Fibroblast of villous mesenchyme (primary cell): ENCODE data around the gene HS3ST5. TPM values are rescaled to one million over a fixed set of nuclear protein-coding genes. Genes with fewer than 3 reads are reported as not detected.
"Not testable (repeated sequence)": the region's sequence is repeated elsewhere in the genome, so short reads cannot be mapped to it uniquely, and the experiment has no call there.

Experiments used
- DNase-seq: peaks from one replicate; pipeline ENCODE4 v3.0.0-alpha.2; 2010; ENCODE audit warnings: low read depth
- H3K4me3 ChIP-seq: 2 replicates; pipeline ENCODE4 v1.5.1; 2011; ENCODE audit warnings: low read depth, mild to moderate bottlenecking, low read length
- total RNA-seq: library from RNA; depleted of rRNA; stranded (reverse); fragments of >200 nt; gene quantifications from 2 replicates; pipeline ENCODE4 v1.2.3, GENCODE V29; 2012
- TF ChIP-seq, protein P1 (sequence below): IDR thresholded peaks from 2 replicates; pipeline ENCODE4 v1.5.1; 2012; ENCODE audit warnings: low read depth, mild to moderate bottlenecking, low read length; ENCODE audit not compliant: insufficient read depth

Gene HS3ST5
- total RNA-seq, 1 donor = under 0.01 TPM

DNA sequence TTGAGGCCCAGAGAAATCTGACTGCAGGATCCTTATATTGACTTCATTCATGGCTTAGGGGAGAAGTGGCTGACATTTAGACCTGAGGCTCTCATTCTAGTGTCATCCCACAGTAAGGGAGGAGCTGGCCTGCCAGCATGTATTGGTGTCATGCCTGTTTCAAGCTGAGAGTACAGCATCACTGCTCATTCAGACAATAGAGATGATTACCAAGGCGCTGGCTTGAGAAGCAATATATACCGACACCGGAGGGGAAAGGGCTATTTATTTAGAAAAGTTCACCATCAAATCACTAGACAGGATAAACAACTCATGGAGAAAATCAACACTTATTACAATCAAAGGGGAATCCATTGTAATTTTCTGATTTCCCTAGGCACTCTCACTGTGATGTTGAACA is 287.5 kb downstream of the HS3ST5 start:
- TF ChIP-seq, protein P1, sequence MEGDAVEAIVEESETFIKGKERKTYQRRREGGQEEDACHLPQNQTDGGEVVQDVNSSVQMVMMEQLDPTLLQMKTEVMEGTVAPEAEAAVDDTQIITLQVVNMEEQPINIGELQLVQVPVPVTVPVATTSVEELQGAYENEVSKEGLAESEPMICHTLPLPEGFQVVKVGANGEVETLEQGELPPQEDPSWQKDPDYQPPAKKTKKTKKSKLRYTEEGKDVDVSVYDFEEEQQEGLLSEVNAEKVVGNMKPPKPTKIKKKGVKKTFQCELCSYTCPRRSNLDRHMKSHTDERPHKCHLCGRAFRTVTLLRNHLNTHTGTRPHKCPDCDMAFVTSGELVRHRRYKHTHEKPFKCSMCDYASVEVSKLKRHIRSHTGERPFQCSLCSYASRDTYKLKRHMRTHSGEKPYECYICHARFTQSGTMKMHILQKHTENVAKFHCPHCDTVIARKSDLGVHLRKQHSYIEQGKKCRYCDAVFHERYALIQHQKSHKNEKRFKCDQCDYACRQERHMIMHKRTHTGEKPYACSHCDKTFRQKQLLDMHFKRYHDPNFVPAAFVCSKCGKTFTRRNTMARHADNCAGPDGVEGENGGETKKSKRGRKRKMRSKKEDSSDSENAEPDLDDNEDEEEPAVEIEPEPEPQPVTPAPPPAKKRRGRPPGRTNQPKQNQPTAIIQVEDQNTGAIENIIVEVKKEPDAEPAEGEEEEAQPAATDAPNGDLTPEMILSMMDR = no peak
- H3K4me3 ChIP-seq = no peak overlapping the region
- no peak for DNase-seq

DNA sequence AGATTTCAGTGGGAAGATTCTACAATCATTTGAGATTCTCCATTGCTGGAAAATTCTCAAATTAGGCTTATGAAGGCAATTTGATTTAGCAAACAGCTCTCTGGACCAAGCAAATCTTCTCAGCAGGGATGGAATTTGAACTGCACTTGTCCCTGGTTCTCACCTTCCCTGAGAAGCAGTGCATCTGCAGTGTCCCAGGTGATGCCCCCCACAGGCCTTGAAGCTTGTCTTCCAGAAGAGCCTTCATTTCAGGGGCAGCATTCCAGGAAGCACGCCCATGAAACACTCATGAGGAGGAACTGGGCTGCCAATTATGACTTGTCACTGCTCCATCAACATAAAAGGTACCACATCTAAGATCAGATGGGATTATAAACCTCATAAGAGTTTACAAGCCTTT is 289.0 kb downstream of the HS3ST5 start:
- TF ChIP-seq, protein P1 = no peak
- no peak for DNase-seq
- no peak overlapping the region for H3K4me3 ChIP-seq

DNA sequence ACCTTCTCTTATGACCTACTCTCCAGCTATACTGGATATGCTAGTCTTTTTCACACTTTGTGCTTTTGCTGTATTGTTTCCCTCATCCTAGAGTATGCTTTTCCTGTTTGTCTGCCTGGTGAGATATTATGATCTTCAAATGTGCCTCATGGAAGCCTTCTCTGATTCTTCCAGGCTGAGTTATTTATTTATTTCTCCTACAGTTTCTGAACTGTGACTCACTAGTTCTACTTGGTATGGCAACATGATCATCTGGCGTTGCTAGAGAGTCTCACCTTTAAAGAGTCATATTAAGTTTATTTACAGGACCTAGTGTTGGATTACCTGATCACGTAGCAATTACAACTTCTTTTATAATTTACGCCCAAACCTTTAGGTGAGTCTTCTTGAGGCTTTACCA is 290.7 kb downstream of the HS3ST5 start:
- H3K4me3 ChIP-seq = no peak overlapping the region
- no peak for DNase-seq
- TF ChIP-seq, protein P1 = no peak

DNA sequence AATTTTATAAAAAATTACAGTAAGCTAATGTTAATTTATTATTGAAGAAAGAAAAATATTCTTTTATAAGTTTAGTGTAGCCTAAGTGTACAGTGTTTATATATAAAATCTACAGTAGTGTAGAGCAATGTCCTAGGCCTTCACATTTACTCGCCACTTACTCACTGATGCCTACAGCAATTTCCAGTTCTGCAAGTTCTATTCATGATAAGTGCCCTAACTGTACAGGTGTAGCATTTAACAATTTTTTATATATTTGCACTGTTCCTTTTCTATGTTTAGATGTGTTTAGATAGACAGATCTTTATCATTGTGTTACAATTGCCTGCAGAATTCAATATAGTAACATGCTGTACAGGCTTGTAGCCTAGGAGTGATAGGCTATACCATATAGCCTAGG is 291.8 kb downstream of the HS3ST5 start:
- DNase-seq = no peak
- H3K4me3 ChIP-seq = no peak overlapping the region
- TF ChIP-seq, protein P1 = no peak

DNA sequence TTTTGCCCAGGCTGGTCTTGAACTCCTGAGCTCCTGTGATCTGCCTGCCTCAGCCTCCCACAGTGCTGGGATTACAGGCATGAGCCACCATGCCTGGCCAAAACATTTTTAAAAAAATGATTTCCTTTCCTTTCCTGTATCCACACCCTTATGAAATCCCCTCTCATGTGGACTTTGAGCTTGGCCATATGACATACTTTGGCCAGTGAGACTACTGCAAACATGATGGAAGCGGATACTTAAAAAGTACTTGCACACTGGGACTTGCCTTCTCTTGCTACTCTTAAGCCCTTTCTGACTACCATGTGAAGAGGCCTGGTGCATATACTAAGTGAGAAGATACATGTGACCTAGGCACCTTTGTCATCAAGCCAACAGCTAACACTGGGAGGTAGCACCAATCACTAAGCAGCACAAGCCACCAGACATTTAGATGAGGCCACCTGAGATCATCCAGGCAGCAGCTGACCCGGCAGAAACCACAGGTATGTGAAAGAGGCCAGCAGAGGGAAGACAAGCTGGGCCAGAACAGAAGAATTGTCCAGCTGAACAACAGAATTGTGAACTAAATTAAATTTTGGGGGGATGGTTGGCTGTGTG is 293.4 kb downstream of the HS3ST5 start:
- TF ChIP-seq, protein P1 = no peak
- no peak overlapping the region for H3K4me3 ChIP-seq
- DNase-seq = no peak

DNA sequence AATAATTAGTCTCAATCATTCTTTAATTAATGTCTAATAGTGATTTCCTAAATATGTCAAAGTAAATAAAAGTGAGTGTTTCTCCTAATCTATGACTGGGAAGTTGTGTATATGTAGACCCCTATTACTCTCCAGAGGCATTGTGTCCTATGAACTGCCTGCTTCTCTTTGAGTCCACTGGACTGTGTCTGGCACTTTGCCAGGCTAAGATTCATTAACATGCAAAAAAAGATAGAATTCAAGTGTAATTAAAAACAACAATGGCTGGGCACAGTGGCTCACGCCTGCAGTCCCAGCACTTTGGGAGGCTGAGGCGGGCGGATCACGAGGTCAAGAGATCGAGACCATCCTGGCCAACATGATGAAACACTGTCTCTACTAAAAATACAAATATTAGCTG is 298.3 kb downstream of the HS3ST5 start:
- not testable (repeated sequence) for H3K4me3 ChIP-seq, DNase-seq

DNA sequence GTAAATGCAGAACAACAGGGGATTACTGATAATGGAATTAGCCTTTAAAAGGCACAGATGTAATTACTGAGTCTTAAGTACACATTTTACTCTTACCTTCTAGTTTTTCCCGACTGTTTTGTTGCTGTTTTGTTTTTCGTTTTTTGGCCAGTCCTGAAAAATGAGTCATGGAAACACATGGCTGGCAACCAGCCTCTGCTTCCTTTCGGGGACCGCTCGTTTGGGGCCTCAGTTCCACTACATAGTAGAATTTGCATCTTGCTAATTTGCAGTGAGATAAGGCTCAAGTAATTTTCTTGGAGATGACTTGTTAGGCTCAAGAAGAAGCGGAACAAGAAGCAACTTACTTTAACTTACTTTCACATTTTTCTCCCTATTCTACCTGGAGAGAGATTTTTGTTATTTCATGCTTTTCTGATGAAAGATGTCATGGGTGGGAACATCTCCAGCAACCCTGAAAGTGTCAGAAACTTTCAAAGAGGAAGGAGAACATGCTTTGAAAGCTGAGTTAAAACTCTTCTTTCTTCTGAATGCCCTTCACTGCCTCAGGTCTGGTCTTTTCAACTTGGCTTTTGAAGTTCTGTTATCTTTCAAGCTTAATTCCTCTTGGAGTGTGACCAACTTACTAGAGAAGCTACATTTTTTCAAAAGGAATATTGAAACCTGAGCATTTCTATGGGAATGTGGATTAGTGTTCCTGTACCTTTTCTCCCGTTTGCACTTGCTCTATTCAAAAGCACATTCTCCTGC is 300.4 kb downstream of the HS3ST5 start:
- H3K4me3 ChIP-seq = no peak overlapping the region
- TF ChIP-seq, protein P1 = no peak
- DNase-seq = peak; percentile 41
